ENCODE data around the gene CDH22.

DNA sequence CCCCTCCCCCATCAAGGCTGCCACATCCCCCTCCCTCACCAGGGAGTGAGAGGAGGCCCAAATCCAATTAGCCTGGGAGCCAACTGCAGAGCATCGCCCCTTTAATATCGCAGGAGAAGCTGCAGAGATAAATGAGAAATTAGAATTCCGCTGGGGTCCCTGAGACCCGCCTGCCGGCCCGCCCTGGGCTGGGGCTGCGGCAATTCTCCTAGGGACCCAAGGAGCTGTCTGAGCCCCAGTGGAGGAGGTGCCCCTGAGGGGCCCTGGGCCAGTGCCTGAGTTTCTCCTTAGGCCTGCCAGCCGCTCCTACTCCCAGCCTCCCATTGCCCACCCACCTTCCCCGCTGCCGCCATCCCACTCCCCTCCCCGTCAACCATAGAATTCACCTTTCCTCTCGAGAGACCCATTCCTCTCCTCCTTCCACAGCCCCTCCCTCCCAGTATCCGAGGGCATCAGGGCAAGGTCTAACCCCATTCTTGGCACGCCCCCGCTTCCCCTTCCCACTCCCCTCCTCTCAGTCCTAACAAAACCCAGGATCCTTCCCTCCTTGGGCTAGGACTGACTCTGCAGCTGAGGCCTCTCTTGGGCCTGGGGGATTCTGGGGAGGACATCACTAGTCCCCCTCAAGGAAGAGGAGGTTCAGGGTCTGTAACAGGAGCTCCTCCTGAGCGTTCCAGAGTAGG lies 20.0 kb upstream of the CDH22 start:
- TF ChIP-seq, protein P1, sequence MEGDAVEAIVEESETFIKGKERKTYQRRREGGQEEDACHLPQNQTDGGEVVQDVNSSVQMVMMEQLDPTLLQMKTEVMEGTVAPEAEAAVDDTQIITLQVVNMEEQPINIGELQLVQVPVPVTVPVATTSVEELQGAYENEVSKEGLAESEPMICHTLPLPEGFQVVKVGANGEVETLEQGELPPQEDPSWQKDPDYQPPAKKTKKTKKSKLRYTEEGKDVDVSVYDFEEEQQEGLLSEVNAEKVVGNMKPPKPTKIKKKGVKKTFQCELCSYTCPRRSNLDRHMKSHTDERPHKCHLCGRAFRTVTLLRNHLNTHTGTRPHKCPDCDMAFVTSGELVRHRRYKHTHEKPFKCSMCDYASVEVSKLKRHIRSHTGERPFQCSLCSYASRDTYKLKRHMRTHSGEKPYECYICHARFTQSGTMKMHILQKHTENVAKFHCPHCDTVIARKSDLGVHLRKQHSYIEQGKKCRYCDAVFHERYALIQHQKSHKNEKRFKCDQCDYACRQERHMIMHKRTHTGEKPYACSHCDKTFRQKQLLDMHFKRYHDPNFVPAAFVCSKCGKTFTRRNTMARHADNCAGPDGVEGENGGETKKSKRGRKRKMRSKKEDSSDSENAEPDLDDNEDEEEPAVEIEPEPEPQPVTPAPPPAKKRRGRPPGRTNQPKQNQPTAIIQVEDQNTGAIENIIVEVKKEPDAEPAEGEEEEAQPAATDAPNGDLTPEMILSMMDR (IDR thresholded peaks at IDR 0.05 in 8 of 11, conservative IDR thresholded peaks at IDR 0.05 in 3 of 11): no peak
- no peak for TF ChIP-seq POLR2A (IDR thresholded peaks at IDR 0.05)

All from spleen (tissue), 7 donors.